Right renal pelvis (tissue), 4 donors: ENCODE data around the gene GRB7. TPM values are rescaled to one million over a fixed set of nuclear protein-coding genes. Genes with fewer than 3 reads are reported as not detected.

Experiments
- DNase-seq, 4 donors: peaks; one replicate each; pipeline ENCODE4 v3.0.0-alpha.2; 2013; ENCODE audit warnings: low read depth in 4 of 4, low spot score in 3 of 4, missing footprints in 1 of 4
- polyA plus RNA-seq, 4 donors: library from polyadenylated mRNA; unstranded; fragments of 120-200 nt; gene quantifications; one replicate each; pipeline ENCODE4 v1.2.1, GENCODE V29; 2013; ENCODE audit not compliant: insufficient read length in 4 of 4

The GRB7 gene
- polyA plus RNA-seq, 4 donors = 33.5 to 40.5 (median 39.2) TPM

DNA sequence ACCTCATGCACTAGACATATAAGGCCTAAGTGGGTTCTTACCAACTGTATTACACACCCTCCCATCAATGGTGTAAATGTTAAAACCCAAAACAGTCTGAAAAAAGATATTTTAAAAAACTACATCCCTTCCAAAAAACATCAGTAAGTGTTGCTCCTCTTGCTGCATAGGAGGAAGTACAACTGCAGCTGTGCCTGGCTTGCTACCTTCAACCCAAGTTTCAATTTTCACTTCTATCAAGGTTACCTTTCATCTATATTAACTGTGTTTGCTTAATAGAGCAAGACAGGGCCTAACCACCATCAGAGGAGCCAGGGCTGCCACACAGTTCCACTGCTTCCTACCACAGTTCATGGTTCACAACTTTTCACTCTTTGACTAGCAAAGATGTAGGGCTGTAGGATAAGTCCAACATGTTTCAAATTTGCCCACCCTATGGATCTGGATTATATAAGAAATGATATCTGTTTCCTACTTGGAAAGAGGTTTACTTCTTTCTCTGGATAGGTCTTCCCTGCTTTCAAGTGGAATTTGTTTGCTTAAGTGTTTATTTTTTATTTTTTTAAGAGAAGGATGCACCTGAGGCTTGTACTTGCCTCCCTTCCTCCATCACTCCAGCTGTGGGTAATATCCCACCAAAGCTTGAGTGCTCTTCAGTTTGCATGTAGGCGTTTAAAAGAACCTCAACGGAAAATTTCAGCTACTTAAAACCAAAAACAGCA is 56.7 kb downstream of the GRB7 start:
- DNase-seq = no peak

Other genes starting within 250 kb of the GRB7 start
- gene NEUROD2, start 130.0 kb upstream of the GRB7 start, polyA plus RNA-seq = under 1 TPM in 3 of 4 donors, not detected in 1; 0.04 to 0.06 (median 0.04) TPM
- gene PPP1R1B, start 111.0 kb upstream of the GRB7 start, polyA plus RNA-seq = 10 to 100 TPM; 13.8 to 19.8 (median 17.3) TPM
- gene STARD3, start 100.8 kb upstream of the GRB7 start, polyA plus RNA-seq = 10 to 100 TPM; 43.9 to 57.6 (median 48.6) TPM
- 1 to 10 TPM in 3 of 4 donors, under 1 TPM in 1; 0.96 to 1.7 (median 1.4) TPM for gene TCAP, start 72.6 kb upstream of the GRB7 start, polyA plus RNA-seq
- gene PNMT, start 69.5 kb upstream of the GRB7 start, polyA plus RNA-seq = 1 to 10 TPM; 1.3 to 3.4 (median 3.2) TPM
- gene PGAP3, start 49.9 kb upstream of the GRB7 start, polyA plus RNA-seq = 10 to 100 TPM; 36.5 to 45.8 (median 38.1) TPM
- gene ERBB2, start 37.9 kb upstream of the GRB7 start, polyA plus RNA-seq = 100 to 1,000 TPM; 166 to 198 (median 183) TPM
- 10 to 100 TPM; 36.4 to 41.1 (median 39.1) TPM for gene MIEN1, start 7.4 kb upstream of the GRB7 start, polyA plus RNA-seq
- under 1 TPM; 0.17 to 0.30 (median 0.22) TPM for gene IKZF3, start 126.4 kb downstream of the GRB7 start, polyA plus RNA-seq
- gene ZPBP2, start 130.3 kb downstream of the GRB7 start, polyA plus RNA-seq = under 1 TPM in 1 of 4 donors, not detected in 3; 0.04 TPM
- gene GSDMB, start 180.7 kb downstream of the GRB7 start, polyA plus RNA-seq = 10 to 100 TPM; 10.2 to 22.1 (median 11.2) TPM
- gene ORMDL3, start 189.7 kb downstream of the GRB7 start, polyA plus RNA-seq = 100 to 1,000 TPM in 1 of 4 donors, 10 to 100 TPM in 3; 92.5 to 110 (median 98.6) TPM
- under 1 TPM in 1 of 4 donors, not detected in 3; 0.17 TPM for gene LRRC3C, start 189.8 kb downstream of the GRB7 start, polyA plus RNA-seq
- gene GSDMA, start 225.1 kb downstream of the GRB7 start, polyA plus RNA-seq = 1 to 10 TPM in 3 of 4 donors, under 1 TPM in 1; 0.59 to 4.7 (median 2.4) TPM
- gene PSMD3, start 242.9 kb downstream of the GRB7 start, polyA plus RNA-seq = 100 to 1,000 TPM; 108 to 128 (median 115) TPM